KOPT-K1 (cell line): ENCODE data around the gene MAPK11.

Source experiments
- H3K27ac ChIP-seq: fragments of 200-600 bp; sonication (generic); 2 replicates; pipeline ENCODE4 v1.5.1; 2016; ENCODE audit warnings: antibody characterized with exemption, mild to moderate bottlenecking, low read depth, low read length; ENCODE audit not compliant: poor library complexity, severe bottlenecking
- H3K36me3 ChIP-seq: fragments of 200-600 bp; sonication (generic); 2 replicates; pipeline ENCODE4 v1.5.1; 2017; ENCODE audit warnings: antibody characterized with exemption, mild to moderate bottlenecking, low read length, moderate library complexity; ENCODE audit not compliant: insufficient read depth
- H3K9me3 ChIP-seq: fragments of 200-600 bp; sonication (generic); 2 replicates; pipeline ENCODE4 v1.5.1; 2017; ENCODE audit warnings: antibody characterized with exemption, low read length, mild to moderate bottlenecking; ENCODE audit not compliant: insufficient read depth, poor library complexity, severe bottlenecking

The MAPK11 gene

DNA sequence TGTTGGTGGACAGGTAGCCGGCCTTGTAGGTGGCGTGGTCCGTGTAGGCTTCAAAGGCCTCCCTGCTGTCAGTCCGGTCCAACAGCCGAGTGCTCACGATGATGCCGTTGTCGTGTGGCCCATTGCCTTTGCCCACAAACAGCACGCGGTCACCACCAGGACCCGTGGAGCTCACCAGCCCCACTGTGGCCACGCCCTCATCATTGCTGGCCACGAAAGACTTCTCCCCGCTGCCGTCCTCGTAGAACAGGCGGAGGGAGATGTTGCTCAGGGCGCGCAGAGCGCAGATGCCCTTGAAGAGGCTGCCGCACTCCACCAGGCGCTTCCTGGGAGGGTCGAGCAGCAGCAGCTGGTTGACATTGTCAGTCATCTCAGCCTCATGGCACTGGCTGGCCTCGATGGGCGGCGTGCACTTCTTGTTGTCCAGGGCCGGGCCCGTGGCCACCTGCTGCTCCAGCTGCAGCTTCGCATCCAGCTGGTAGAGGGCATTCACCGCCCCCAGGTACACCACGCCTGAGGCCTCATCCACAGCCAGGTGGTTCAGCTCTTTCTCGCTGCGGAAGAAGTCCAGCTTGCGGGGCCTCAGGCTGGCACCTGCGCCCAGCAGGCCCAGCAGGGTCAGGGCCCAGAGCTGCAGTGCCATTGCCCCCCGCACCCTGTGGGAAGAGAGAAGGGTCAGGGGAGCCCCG is 19.9 kb upstream of the MAPK11 start:
- no peaks in the 10 kb centered on the region for H3K36me3 ChIP-seq
- H3K9me3 ChIP-seq, result no peaks in the 10 kb centered on the region
- no peak overlapping the region for H3K27ac ChIP-seq

DNA sequence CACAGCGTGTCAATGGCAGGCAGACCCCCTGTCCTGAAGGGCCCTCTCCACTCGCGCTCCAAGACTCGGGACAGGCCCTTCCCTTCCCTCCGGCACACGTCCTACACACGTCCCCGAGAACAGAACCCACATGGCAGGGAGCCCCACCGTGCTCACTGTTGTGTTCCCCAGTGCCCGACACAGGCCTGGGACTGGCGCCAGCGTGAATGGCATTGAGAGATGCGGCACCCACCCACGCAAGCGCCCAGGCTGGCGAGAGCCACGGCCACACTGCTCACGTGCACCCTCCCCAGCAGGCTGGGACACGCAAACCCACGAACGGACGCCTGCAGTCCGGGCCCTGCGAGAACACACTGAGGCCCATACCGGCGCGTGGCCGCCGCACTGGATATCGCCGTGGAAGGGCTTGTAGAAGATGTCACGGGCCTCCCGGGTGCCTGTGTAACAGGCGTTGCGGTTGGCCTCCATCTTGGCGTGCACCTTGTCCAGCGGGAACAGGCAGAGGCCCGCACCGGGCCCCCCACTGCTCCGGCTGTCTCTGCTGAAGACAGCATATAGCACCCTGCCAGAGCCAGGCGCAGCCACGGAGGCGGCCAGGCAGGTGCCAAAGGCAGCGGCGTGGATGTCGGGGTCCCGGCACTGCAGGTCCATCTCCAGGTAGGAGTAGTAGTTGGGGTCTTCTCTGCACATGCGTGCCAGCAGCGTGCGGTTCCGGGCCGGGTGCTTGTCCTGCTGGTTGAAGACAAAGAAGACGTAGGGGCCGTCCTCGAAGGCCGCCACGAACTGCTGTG is 19.2 kb upstream of the MAPK11 start:
- Histone ChIP-seq H3K36me3 (no peaks in the 10 kb centered on the region), H3K27ac (no peak overlapping the region)

DNA sequence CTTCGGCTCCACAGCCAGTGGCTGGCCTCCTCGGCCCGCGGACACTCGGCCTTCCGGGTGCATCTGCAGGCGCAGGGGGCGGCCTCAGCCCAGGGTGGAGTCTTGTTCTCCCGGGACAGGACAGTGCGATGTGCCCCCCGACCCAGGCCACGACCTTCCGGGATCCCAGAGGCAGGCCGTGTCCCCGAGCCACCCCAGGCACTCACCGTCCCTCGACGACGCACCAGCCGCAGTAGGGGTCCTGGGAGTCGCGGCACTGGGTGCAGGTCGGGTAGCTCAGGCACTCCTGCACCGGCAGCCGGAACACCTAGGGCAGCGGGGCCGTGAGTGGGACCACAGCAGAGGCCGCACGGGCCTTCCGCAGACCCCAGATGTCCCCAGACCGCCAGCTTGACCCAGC is 17.6 kb upstream of the MAPK11 start:
- no peak overlapping the region for H3K27ac ChIP-seq
- H3K9me3 ChIP-seq, result no peaks in the 10 kb centered on the region
- H3K36me3 ChIP-seq, result no peaks in the 10 kb centered on the region

More for the DNA sequence above, 19.2 kb upstream of the MAPK11 start:
- H3K9me3 ChIP-seq, result no peaks in the 10 kb centered on the region

DNA sequence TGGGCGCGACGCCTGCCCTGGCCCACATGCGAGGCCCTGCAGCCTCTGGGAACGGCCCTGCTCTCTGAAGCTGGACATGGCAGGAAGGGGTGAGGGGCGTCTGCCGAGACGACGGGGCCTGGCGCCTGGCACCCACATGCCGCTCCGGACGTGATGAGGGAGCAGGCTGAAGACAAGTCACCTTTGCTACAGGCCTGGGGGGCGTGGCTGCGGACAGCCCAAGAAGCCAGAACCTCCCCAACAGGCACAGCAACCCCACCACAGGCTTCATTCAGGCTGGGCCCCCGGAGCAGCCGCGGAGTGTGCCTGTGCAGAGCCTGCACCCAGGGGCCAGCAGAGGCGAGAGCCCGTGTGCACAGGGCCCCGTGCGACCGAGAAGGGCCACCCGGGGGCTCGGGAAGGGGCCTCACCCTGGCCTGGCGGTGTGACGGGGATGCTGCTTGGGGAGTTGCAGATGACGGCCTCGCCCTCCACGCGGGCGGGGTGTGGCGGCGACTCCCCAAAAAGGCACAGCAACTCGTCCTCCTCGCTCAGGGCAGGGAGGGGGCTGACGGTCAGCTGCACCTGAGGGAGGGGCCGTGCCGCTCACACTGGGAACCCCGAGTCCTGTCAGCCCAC is 16.6 kb upstream of the MAPK11 start:
- no peaks in the 10 kb centered on the region for H3K9me3 ChIP-seq
- no peaks in the 10 kb centered on the region for H3K36me3 ChIP-seq
- no peak overlapping the region for H3K27ac ChIP-seq

DNA sequence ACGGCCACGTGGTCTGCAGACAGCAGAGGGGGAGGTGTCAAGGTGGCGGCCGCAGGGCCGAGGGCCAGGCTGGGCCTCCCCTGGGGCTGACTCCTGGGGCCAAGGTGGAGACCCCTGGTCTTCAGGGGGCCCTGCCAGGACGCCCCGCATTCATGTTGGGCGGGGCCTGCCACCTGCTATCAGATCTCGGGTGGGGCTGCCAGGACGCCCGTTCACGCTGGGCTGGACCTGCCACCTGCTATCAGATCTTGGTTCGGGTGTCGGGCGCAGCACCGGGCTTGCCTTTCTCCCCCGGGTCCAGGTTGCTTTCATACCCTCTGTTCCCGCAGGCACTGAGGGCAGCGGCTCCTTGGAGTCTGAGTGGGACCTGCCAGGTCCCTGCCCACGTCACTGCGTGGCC is 16.1 kb upstream of the MAPK11 start:
- no peak overlapping the region for H3K27ac ChIP-seq
- H3K36me3 ChIP-seq, result no peaks in the 10 kb centered on the region
- H3K9me3 ChIP-seq, result no peaks in the 10 kb centered on the region

DNA sequence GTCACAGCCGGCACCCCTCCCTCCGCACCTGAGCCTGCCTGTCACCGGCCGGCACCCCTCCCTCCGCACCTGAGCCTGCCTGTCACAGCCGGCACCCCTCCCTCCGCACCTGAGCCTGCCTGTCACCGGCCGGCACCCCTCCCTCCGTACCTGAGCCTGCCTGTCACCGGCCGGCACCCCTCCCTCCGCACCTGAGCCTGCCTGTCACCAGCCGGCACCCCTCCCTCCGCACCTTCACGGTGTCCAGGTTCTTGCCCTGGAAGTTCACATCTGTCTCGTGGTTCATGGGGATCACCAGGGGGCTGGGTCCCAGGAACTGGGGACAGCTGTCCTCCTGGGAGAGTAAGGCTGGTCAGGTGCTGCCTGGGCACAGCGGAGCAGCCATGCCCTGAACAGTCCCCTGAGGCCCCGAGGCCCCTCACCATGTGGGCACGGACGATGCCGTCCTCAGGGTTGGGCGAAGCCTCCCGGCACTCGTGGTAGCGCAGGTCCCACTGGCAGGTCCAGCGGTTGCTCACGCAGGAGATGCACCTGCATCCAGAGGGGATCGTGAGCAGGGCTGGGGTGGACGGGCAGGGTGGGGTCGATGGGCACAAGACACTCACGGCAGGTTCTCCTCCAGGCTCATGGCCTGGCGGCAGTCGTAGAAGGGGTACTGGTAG is 15.5 kb upstream of the MAPK11 start:
- H3K9me3 ChIP-seq, result no peaks in the 10 kb centered on the region
- no peak overlapping the region for H3K27ac ChIP-seq
- no peaks in the 10 kb centered on the region for H3K36me3 ChIP-seq

DNA sequence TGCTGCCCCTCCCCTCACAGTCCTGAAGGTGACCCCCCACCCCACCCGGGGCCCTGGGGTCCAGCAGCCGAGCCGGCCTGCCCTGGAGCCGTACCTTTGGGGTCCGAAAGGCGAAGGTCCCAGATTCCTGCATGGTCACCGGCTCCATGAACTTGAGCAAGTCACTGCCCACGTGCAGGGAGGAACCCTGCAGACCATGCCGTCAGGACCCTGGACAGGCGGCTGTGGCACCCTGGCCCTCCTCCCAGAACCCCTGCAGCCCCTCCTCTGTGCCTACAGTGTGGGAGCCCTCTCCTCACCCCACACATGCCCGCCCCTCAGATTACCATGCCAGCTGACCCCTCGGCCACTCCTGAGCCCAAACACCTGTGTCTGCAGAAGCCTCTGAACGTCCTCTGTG is 14.3 kb upstream of the MAPK11 start:
- no peaks in the 10 kb centered on the region for H3K36me3 ChIP-seq
- H3K9me3 ChIP-seq, result no peaks in the 10 kb centered on the region
- H3K27ac ChIP-seq, result no peak overlapping the region

DNA sequence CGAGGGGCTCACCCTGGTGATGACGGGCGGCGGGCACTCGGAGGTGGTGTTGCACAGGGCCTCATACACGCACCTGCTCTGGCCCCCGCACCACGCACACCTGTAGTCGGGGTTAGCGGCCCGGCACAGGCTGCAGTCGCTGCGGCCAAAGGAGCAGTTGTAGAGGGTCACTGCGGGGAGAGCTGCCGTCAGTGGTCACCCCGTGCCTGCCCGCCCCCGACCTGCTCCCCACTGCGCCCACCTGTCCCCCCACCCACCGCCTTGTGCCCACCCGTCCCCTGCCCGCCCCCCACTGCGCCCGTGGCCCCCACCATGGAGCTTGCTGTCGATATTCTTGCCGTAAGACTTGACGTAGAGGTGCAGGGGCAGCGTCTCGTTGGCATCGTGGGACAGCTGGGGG is 13.6 kb upstream of the MAPK11 start:
- H3K9me3 ChIP-seq, result no peaks in the 10 kb centered on the region
- no peak overlapping the region for H3K27ac ChIP-seq
- no peaks in the 10 kb centered on the region for H3K36me3 ChIP-seq

DNA sequence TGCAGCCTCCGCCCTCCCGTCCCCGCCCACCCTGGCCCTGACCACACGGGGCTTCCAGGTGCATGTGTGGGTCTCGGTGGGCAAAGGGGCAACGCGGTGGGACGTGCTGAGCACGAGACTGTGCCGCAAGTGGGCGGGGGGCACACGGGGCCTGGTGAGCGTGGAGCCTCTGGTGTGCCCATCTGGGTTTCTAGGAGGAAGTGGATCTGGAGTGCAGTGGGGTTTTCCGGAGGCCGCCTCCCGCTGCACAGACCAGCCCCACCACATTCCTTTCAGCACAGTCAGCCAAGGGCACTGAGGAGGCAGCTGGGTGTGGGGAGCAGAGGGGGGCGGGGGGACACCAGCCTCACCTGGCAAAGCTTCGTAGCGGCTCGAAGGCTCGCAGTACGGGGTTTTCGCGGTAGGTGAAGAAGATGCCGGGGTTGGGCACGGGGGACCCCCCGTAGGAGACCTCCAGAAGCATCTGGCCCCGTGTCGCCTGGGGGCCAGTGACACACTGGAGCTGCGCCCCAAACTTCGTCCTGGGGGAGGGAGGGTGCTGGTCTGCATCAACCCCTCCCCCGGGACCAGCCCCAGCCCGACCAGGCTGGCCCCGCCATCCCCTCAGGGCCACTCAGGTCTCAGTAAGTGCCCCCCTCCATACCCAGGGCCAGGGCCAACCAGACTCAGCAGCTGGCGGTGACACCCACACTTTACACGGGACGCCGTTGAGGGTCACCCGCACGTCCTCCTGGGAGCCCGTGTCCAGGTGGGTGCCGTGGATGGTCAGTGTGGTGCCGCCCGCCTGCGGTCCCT is 12.4 kb upstream of the MAPK11 start:
- H3K27ac ChIP-seq, result no peak overlapping the region
- no peaks in the 10 kb centered on the region for H3K36me3 ChIP-seq
- no peaks in the 10 kb centered on the region for H3K9me3 ChIP-seq

DNA sequence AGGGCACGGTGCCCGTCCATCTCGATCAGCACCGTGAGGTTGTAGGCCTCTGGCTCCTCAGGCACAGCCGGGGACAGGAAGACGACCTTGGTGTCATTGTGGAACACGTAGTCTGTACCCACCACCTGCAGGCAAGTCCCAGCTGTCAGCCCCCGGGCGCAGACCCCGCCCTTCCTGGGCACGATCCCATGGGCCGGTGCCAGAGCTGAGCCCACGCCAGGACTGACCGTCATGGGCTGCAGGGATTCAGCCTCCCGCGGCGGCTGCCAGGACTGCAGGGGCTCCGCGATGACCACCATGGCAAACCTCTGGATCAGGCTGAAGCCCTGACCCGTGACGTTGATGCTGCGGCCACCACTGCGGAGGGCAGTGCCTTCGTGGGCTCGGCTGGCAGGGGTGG is 11.8 kb upstream of the MAPK11 start:
- Histone ChIP-seq H3K9me3 (no peaks in the 10 kb centered on the region), H3K27ac (no peak overlapping the region), H3K36me3 (no peaks in the 10 kb centered on the region)

DNA sequence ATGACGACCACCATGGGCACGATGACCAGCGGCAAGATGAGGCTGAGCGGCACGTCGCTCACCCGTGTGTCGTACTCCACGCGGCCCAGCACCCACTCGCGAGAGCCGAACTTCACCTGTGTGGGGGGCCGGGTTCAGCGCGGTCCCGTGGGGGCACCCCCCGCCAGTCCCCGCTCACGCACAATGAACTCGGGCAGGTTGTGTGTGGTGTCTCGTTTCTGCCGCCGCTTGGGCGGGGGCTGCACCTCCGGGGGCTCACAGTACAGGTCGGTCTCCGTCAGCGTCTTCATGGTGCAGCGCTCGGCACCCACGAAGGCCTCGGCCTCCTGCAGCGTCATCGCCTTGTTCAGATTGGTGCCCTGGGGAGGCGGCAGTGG is 11.2 kb upstream of the MAPK11 start:
- Histone ChIP-seq H3K36me3 (no peaks in the 10 kb centered on the region), H3K27ac (no peak overlapping the region), H3K9me3 (no peaks in the 10 kb centered on the region)

DNA sequence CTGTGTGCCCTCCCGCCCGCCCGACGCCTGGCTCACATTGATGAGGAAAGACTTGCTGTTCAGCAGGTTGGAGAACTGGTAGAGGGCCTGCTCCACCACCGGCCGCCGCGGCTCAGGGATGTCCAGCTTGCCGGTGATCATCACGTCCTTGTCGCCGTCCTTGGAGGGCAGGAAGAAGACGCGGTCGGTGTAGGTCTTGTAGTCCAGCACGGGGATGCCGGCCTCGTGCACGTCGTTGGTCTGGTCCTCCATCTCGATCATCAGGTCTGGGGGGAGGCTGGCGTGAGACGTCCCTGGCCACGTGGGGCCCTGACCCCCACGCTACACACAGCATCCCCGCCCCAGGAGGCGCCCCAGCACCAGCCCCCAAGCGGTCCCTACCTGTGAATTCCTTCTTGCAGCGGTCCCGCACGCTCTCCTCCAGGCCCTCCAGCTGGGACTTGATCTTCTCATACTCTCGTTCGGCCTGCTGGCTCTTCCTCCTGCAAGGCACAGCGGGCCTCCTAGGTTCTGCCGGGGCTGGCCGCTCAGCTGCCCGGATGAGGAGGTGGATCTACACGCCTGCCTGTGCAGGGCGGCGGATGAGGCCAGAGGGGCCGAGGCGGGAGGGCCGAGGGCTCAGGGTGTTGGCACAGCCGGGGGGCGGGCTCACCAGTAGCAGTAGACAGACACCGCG is 10.7 kb upstream of the MAPK11 start:
- Histone ChIP-seq H3K9me3 (no peaks in the 10 kb centered on the region), H3K27ac (no peak overlapping the region), H3K36me3 (no peaks in the 10 kb centered on the region)

DNA sequence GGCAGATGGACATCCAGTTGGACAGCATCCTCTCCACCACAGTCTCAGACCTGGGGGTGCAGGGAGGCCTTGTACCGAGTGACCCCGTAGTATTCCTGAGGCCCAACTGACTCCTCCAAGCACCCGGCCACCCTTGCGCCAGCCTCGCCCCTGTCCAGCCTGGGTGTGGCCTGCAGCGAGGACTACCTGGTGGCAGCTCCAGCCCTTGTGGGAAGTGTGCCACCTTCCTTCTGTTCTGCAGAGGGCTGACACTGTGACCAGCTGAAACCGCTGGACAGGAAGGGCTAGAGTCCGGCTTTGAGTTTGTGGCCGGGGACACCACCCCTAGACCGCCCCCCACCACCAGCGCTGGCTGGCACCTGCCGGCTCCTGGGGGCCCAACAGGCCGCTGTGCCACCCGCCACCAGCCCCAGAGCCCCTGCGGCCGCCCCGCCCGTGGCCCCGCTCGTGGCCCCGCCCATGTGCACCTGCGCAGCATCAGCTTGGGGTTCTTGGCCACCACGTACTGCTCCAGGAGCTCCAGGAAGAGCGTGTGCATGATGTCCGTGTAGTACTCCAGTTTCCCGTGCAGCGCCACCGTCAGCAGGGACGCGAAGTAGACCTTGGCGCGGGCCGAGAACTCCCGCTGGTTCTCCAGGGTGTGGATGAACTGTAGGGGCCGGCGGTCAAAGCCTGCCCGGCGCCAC is 10.0 kb upstream of the MAPK11 start:
- no peaks in the 10 kb centered on the region for H3K36me3 ChIP-seq
- H3K27ac ChIP-seq, result no peak overlapping the region

More for the DNA sequence above, 10.0 kb upstream of the MAPK11 start:
- no peaks in the 10 kb centered on the region for H3K9me3 ChIP-seq
